Stomach (tissue), 9 donors: ENCODE data around the gene SIGLEC14. TPM values are rescaled to one million over a fixed set of nuclear protein-coding genes. Genes with fewer than 3 reads are reported as not detected.

Experiments used
- DNase-seq, 2 donors: peaks; one replicate each; pipeline versions ENCODE4 v3.0.0 to v3.0.0-alpha.2; 2013 to 2019
- H3K27ac ChIP-seq, 5 donors: fragments of 200-600 bp in 4 of 5; sonication (generic) in 4 of 5; one replicate each; pipeline ENCODE4 v1.5.1; 2013 to 2019; ENCODE audit warnings: mild to moderate bottlenecking in 1 of 5, moderate library complexity in 1 of 5
- H3K27me3 ChIP-seq, 3 donors: fragments of 200-600 bp; sonication (generic); one replicate each; pipeline ENCODE4 v1.5.1; 2017 to 2019; ENCODE audit warnings: mixed run types in 1 of 3
- H3K36me3 ChIP-seq, 4 donors: fragments of 200-600 bp; sonication (generic); 1 replicate in 3 of 4; 2 replicates in 1 of 4; pipeline ENCODE4 v1.5.1; 2016 to 2019
- H3K4me1 ChIP-seq, 4 donors: fragments of 200-600 bp; sonication (generic); one replicate each; pipeline ENCODE4 v1.5.1; 2016 to 2019
- H3K4me3 ChIP-seq, 4 donors: fragments of 200-600 bp; sonication (generic) in 3 of 4; one replicate each; pipeline ENCODE4 v1.5.1; 2016 to 2019; ENCODE audit warnings: mild to moderate bottlenecking in 1 of 4
- H3K9me3 ChIP-seq, 4 donors: fragments of 200-600 bp; sonication (generic); one replicate each; pipeline ENCODE4 v1.5.1; 2016 to 2019
- CTCF ChIP-seq, 7 experiments: fragments of 450-650 bp in 4 of 7; fragments of 200-600 bp in 3 of 7; sonication (generic) in 3 of 7; IDR thresholded peaks; one replicate each; pipeline ENCODE4 v1.5.1; 2016 to 2019; ENCODE audit warnings: antibody characterized with exemption in 7 of 7, control low read depth in 2 of 7, mild to moderate bottlenecking in 1 of 7
- EP300 ChIP-seq: sonication (generic); formaldehyde crosslinking; IDR thresholded peaks from one replicate; pipeline ENCODE4 v1.6.1; 2017; ENCODE audit warnings: antibody characterized with exemption
- POLR2A ChIP-seq, 4 donors: fragments of 450-650 bp; IDR thresholded peaks; one replicate each; pipeline ENCODE4 v1.6.1; 2016; ENCODE audit warnings: antibody characterized with exemption in 4 of 4, control low read depth in 2 of 4, mild to moderate bottlenecking in 1 of 4, moderate library complexity in 1 of 4
- POLR2AphosphoS5 ChIP-seq, 3 donors: sonication (generic); formaldehyde crosslinking; IDR thresholded peaks; one replicate each; pipeline ENCODE4 v1.6.1; 2016; ENCODE audit warnings: antibody characterized with exemption in 3 of 3
- WGBS, 5 donors: extraction: QIAGEN DNeasy Blood & Tissue Kit in 3 of 5; methylation state at CpG; one replicate each; pipeline versions ENCODE4 v1.1.5 to v1.1.7; 2013 to 2018; 5-methylcytosine and 5-hydroxymethylcytosine counted together
- intact Hi-C: fragments of 100-400 bp; cut with DNase I; formaldehyde crosslinking; loops from one replicate; pipeline ENCODE4 v1.15.1; 2023; ENCODE audit warnings: low total_unique reads
- polyA plus RNA-seq, 3 donors: library from polyadenylated mRNA; stranded (reverse); fragments of 200-250 nt; gene quantifications; one replicate each; pipeline ENCODE4 v1.2.3, GENCODE V29; 2013
- small RNA-seq, 4 donors: library from RNA; depleted of rRNA; stranded (forward); fragments of <200 nt; gene quantifications; one replicate each; pipeline ENCODE3, GENCODE V24; 2016
- total RNA-seq, 5 donors: library from RNA; depleted of rRNA; stranded (reverse); fragments of >200 nt; gene quantifications; one replicate each; pipeline versions ENCODE4 v1.1.0 to v1.2.3, GENCODE V29; 2014 to 2016
- donor health status: healthy with polysubstance abuse.
- donor health status: Bipolar disorder and iron deficiency.
- donor health status: healthy.

The SIGLEC14 gene
- total and polyA plus RNA-seq, 8 donors = 0.55 to 5.4 (median 2.0) TPM; not detected in 3

- intact Hi-C loops = no loop called here
- no peaks in the 10 kb centered on the region for H3K36me3 ChIP-seq
- TF ChIP-seq POLR2AphosphoS5 (IDR thresholded peaks at IDR 0.05) = no peak
- no peak for TF ChIP-seq EP300
- H3K27me3 ChIP-seq = peaks cover 0 to 26% (median 0%) of the 10 kb centered on the region in 3 donors
- no peaks in the 10 kb centered on the region for H3K9me3 ChIP-seq
- WGBS, 5 donors = 6 to 22% (median 11%) methylated on average over 5 to 6 of the region's 6 CpGs
- peaks cover 18 to 24% (median 20%) of the 10 kb centered on the region in 4 donors for H3K4me1 ChIP-seq
- H3K4me3 ChIP-seq = peak overlapping the region; percentile 58 to 91 (median 74)
- no peak for DNase-seq
- peak overlapping the region; percentile 5 to 74 (median 61) for H3K27ac ChIP-seq
These were observed 51.9 kb downstream of the SIGLEC14 start for GRCh38 chr19:51594774-51595109.

DNA sequence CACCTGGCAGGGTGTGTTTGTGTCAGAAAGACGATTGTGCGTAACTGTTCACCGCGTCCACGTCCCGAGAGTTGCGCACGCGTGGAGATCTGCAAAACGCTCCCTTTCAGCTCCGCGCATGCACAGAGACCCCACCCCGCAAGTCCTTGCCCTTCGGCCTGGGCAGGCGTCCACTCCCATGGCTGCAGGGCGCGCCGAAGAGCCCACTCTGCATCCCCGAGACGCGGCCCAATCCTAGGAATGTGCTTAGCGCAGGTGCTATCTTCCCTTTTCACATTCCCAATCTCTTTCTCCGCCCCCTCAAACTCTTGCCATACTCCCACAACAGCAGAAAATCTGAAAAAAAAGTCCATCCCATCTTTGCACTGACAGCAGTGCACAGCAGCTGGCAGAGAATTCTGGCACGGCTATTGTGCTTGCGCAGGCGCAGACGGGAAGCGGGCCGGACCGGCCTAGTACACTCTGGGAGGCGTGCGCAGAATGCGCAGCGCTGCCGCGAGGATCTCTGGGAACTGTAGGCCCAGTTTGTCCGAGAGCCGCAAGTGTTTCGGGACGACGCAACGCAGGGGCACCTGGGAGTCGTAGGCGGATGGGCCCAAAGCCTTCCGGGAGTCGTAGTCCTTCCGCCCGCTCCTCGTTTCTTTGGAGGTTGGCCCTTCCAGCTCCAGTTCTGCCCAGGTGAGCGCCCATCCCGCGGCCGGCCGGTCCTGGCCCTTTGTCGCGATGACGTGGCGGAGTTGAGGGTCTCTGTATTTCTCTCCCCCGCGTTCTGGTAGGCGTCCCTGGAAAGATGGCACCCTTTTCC, 52.5 kb downstream of the SIGLEC14 start:
- no peak for TF ChIP-seq POLR2A (IDR thresholded peaks at IDR 0.05)
- TF ChIP-seq POLR2AphosphoS5 (IDR thresholded peaks at IDR 0.05) = peak; percentile 56 to 95 (median 95)
- peak overlapping the region; percentile 58 to 91 (median 74) for H3K4me3 ChIP-seq
- no peaks in the 10 kb centered on the region for H3K9me3 ChIP-seq
- intact Hi-C loops = no loop called here
- peaks cover 18 to 24% (median 20%) of the 10 kb centered on the region in 4 donors for H3K4me1 ChIP-seq
- peak overlapping the region; percentile 37 to 74 (median 61) for H3K27ac ChIP-seq
- H3K36me3 ChIP-seq = no peaks in the 10 kb centered on the region
- H3K27me3 ChIP-seq = peaks cover 0 to 21% (median 0%) of the 10 kb centered on the region in 3 donors
- 0 to 1% (median 1%) methylated on average over 49 to 61 of the region's 61 CpGs for WGBS, 5 donors
- DNase-seq = peak; percentile 99

DNA sequence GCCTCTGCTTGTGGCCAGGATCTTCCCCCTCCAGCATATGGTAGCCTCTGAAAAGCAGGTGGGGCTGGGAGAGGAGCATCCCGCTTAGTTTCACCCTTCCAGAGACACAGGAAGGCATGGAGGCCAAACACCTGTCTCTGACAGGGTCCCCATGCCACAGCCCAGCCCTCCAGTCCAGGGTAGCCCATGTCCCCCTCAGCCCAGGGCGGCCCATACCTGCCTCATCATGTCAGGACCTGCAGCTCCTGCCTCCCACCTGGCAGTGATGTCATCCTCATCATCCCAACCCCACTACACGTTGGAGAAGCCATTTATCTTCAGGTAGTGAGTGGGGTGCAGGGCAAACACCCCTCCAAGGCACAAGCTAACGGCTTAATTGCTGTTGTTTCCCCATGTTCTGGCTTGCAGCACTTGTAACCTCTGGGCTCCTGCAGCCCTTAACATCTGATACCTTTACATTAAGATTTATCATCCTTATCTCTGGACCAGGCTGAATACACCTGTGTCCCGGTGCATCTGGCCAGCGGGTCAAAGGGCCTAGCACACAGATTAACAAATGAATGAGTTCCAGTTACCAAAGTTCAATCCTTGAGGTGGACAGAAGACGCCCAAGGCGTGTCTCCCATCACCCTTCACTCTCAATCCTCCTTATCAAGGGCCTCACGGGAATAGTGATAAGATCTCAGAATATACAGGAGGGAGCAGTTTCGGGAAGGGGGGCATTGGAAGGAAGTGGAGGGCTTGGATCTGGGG, 53.3 kb downstream of the SIGLEC14 start:
- 20 to 34% (median 24%) methylated on average over 9 to 10 of the region's 10 CpGs for WGBS, 5 donors
- intact Hi-C loops = no loop called here

More for the DNA sequence above, 53.3 kb downstream of the SIGLEC14 start:
- H3K4me3 ChIP-seq = peak overlapping the region; percentile 58 to 91 (median 74)
- TF ChIP-seq POLR2A (IDR thresholded peaks at IDR 0.05) = no peak
- no peak for TF ChIP-seq POLR2AphosphoS5 (IDR thresholded peaks at IDR 0.05)
- no peak for TF ChIP-seq CTCF (IDR thresholded peaks at IDR 0.05)
- TF ChIP-seq EP300 = no peak
- peaks cover 0 to 13% (median 0%) of the 10 kb centered on the region in 3 donors for H3K27me3 ChIP-seq
- peak overlapping the region in 3 of 5 donors; percentile 37 to 74 (median 68) for H3K27ac ChIP-seq
- DNase-seq = no peak
- peaks cover 0 to 5% (median 2%) of the 10 kb centered on the region in 4 donors for H3K9me3 ChIP-seq
- peaks cover 18 to 24% (median 20%) of the 10 kb centered on the region in 4 donors for H3K4me1 ChIP-seq
- H3K36me3 ChIP-seq = peaks cover 0 to 2% (median 0%) of the 10 kb centered on the region in 4 donors

Small RNA genes lying within 50 kb of the gene (small RNA-seq; reads per million reads assigned to genes)
- gene AC018755.2 = 0 reads per million in 4 donors
- gene MIR125A = 0 reads per million in 4 donors
- gene MIR99B = 0.68 to 2.2 (median 1.5) reads per million in 4 donors
- gene MIRLET7E = 0 reads per million in 4 donors

Other genes with a start within 250 kb of the SIGLEC14 start
- gene SIGLEC10, start 229.2 kb downstream of the SIGLEC14 start, total RNA-seq = 10 to 100 TPM in 1 of 5 donors, 1 to 10 TPM in 2, not detected in 2; 1.1 to 21.4 (median 4.6) TPM
- 1 to 10 TPM; 1.7 to 3.1 (median 2.3) TPM for gene SIGLEC10, start 229.2 kb downstream of the SIGLEC14 start, polyA plus RNA-seq
- gene SIGLEC8, start 188.4 kb downstream of the SIGLEC14 start, total RNA-seq = 1 to 10 TPM in 2 of 5 donors, not detected in 3; 1.1 to 2.3 TPM
- gene SIGLEC8, start 188.4 kb downstream of the SIGLEC14 start, polyA plus RNA-seq = 1 to 10 TPM in 1 of 3 donors, under 1 TPM in 2; 0.20 to 1.1 (median 0.56) TPM
- not detected for gene CEACAM18, start 168.3 kb downstream of the SIGLEC14 start, total RNA-seq
- not detected for gene CEACAM18, start 168.3 kb downstream of the SIGLEC14 start, polyA plus RNA-seq
- under 1 TPM in 1 of 5 donors, not detected in 4; 0.37 TPM for gene SIGLEC12, start 145.0 kb downstream of the SIGLEC14 start, total RNA-seq
- 1 to 10 TPM in 1 of 3 donors, under 1 TPM in 1, not detected in 1; 0.10 to 1.2 TPM for gene SIGLEC12, start 145.0 kb downstream of the SIGLEC14 start, polyA plus RNA-seq
- 1 to 10 TPM in 1 of 5 donors, not detected in 4; 7.1 TPM for gene SIGLEC6, start 115.2 kb downstream of the SIGLEC14 start, total RNA-seq
- gene SIGLEC6, start 115.2 kb downstream of the SIGLEC14 start, polyA plus RNA-seq = 1 to 10 TPM in 1 of 3 donors, under 1 TPM in 1, not detected in 1; 0.50 to 2.4 TPM
- gene ZNF175, start 75.5 kb downstream of the SIGLEC14 start, total RNA-seq = 10 to 100 TPM in 1 of 5 donors, 1 to 10 TPM in 4; 3.8 to 12.9 (median 5.0) TPM
- gene ZNF175, start 75.5 kb downstream of the SIGLEC14 start, polyA plus RNA-seq = 1 to 10 TPM; 1.2 to 3.1 (median 1.7) TPM
- 1 to 10 TPM in 1 of 5 donors, under 1 TPM in 1, not detected in 3; 0.58 to 1.8 TPM for gene SIGLEC5, start 16.4 kb downstream of the SIGLEC14 start, total RNA-seq
- 1 to 10 TPM in 1 of 3 donors, not detected in 2; 1.2 TPM for gene SIGLEC5, start 16.4 kb downstream of the SIGLEC14 start, polyA plus RNA-seq
- 100 to 1,000 TPM in 1 of 5 donors, 1 to 10 TPM in 4; 1.2 to 151 (median 3.9) TPM for gene SPACA6, start 46.5 kb upstream of the SIGLEC14 start, total RNA-seq
- 10 to 100 TPM; 11.2 to 26.7 (median 19.8) TPM for gene SPACA6, start 46.5 kb upstream of the SIGLEC14 start, polyA plus RNA-seq
- 1 to 10 TPM in 1 of 5 donors, not detected in 4; 7.2 TPM for gene HAS1, start 77.2 kb upstream of the SIGLEC14 start, total RNA-seq
- gene HAS1, start 77.2 kb upstream of the SIGLEC14 start, polyA plus RNA-seq = under 1 TPM in 2 of 3 donors, not detected in 1; 0.05 to 0.25 TPM
- gene FPR1, start 105.1 kb upstream of the SIGLEC14 start, total RNA-seq = 10 to 100 TPM in 1 of 5 donors, 1 to 10 TPM in 3, not detected in 1; 7.0 to 10.5 (median 8.5) TPM
- gene FPR1, start 105.1 kb upstream of the SIGLEC14 start, polyA plus RNA-seq = 1 to 10 TPM; 1.7 to 7.5 (median 1.8) TPM
- gene FPR2, start 114.4 kb upstream of the SIGLEC14 start, total RNA-seq = 1 to 10 TPM in 2 of 5 donors, under 1 TPM in 1, not detected in 2; 0.58 to 1.7 (median 1.3) TPM
- 1 to 10 TPM in 2 of 3 donors, under 1 TPM in 1; 0.48 to 2.9 (median 1.4) TPM for gene FPR2, start 114.4 kb upstream of the SIGLEC14 start, polyA plus RNA-seq
- gene FPR3, start 148.3 kb upstream of the SIGLEC14 start, total RNA-seq = 1 to 10 TPM in 3 of 5 donors, not detected in 2; 1.6 to 7.0 (median 3.1) TPM
- 1 to 10 TPM in 2 of 3 donors, under 1 TPM in 1; 0.58 to 2.7 (median 2.3) TPM for gene FPR3, start 148.3 kb upstream of the SIGLEC14 start, polyA plus RNA-seq
- 10 to 100 TPM in 3 of 5 donors, 1 to 10 TPM in 2; 5.5 to 25.2 (median 14.2) TPM for gene ZNF577, start 241.1 kb upstream of the SIGLEC14 start, total RNA-seq
- gene ZNF577, start 241.1 kb upstream of the SIGLEC14 start, polyA plus RNA-seq = 10 to 100 TPM in 2 of 3 donors, 1 to 10 TPM in 1; 6.0 to 21.5 (median 13.1) TPM